ENCODE results near the gene MCF2L2. TPM values are rescaled to one million over a fixed set of nuclear protein-coding genes. Genes with fewer than 3 reads are reported as not detected.
A peak's percentile ranks its signal among the peaks of the same experiment; 100 is the strongest.

Gene MCF2L2
- total RNA-seq, 1 donor from 2014 or later = 18.1 TPM

GRCh38 chr3:183253528-183254486, 174.6 kb downstream of the MCF2L2 start:
- DNase-seq = peak; percentile 52
- Mint-ChIP-seq H3K9me3 (ENCODE audit: unreplicated experiment) (peaks cover 4% of the 10 kb centered on the region), H3K36me3 (ENCODE audit: unreplicated experiment) (peaks cover 6% of the 10 kb centered on the region), H3K27ac (ENCODE audit: unreplicated experiment) (no peak overlapping the region), H3K4me3 (ENCODE audit: unreplicated experiment) (peak overlapping the region; percentile 82), H3K4me1 (ENCODE audit: low read depth, unreplicated experiment) (peaks cover 10% of the 10 kb centered on the region), H3K27me3 (ENCODE audit: unreplicated experiment) (peaks cover 13% of the 10 kb centered on the region)
- no peak for TF ChIP-seq CTCF (IDR thresholded peaks at IDR 0.05; ENCODE audit: partially characterized antibody, unreplicated experiment)

DNA sequence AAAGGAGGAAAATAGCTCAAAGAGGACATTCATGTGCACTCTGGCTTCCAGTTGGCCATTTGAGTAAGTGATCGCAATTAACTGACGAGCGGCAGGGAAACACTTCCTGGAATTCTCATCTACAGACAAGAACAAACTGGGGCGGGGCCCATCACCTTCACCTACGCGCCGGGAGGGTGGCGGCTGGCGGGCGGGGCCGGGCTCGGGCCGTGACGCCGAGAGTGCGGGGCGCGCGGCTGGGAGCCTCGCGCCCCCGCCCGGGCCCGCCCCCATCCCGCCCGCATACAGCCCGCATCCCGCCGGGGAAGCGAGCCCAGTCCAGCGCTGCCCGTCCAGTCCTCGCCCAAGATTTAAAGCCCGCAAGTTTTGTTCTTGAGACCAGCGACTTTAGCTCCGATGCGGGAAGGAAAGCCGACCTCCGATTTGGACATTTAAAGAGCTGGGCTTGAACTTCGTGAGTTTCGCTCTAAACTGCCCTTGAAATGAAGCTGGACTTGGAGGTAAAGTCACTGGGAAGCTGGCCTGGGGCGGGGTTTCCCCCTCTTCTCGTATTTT, 175.4 kb downstream of the MCF2L2 start, which contains the start of gene B3GNT5:
TSS of gene B3GNT5 (plus strand) at position 281 of the 555 bp plus-strand sequence. CDS start 16,546 bp downstream, outside the sequence.
- Mint-ChIP-seq H3K9me3 (ENCODE audit: unreplicated experiment) (peaks cover 4% of the 10 kb centered on the region), H3K36me3 (ENCODE audit: unreplicated experiment) (peaks cover 6% of the 10 kb centered on the region), H3K4me1 (ENCODE audit: low read depth, unreplicated experiment) (peaks cover 10% of the 10 kb centered on the region), H3K4me3 (ENCODE audit: unreplicated experiment) (peak within 1 kb of the TSS; percentile 82), H3K27me3 (ENCODE audit: unreplicated experiment) (peaks cover 13% of the 10 kb centered on the region), H3K27ac (ENCODE audit: unreplicated experiment) (no peak within 1 kb of the TSS)
- TF ChIP-seq CTCF (IDR thresholded peaks at IDR 0.05; ENCODE audit: partially characterized antibody, unreplicated experiment) = no peak
- no peak for DNase-seq

DNA sequence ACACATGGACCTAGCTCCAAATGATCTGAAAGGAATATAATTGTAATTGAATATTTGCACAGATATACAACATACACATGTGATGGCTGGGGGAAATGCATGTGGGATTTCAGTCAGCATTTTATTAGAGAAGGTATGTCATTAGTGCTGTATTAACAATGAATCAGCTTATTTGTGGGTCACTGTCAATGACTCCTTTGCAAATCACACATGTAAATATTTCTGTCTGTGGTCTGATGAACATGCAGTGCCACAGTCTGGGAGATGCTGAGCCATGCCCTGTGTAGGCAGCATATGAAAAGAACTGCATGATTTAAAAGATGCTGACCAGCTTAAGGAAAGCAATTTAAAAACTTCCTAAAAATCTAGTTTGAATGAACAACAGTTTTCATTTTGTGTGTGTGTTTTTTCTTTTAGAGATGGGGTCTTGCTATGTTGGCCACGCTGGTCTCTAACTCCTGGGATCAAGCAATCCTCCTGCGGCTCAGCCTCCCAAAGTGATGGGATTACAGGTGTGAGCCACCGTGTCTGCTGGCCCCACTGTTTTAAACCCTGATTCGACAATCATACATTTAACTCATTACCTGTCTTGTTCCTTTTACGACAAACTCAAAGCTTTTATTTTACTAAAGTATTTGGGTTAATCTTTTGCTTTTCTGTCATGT, 176.2 kb downstream of the MCF2L2 start:
- H3K27ac Mint-ChIP-seq (ENCODE audit: unreplicated experiment) = no peak overlapping the region
- H3K36me3 Mint-ChIP-seq (ENCODE audit: unreplicated experiment) = peaks cover 6% of the 10 kb centered on the region
- no peak for TF ChIP-seq CTCF (IDR thresholded peaks at IDR 0.05; ENCODE audit: partially characterized antibody, unreplicated experiment)
- H3K4me3 Mint-ChIP-seq (ENCODE audit: unreplicated experiment) = peak overlapping the region; percentile 58
- H3K4me1 Mint-ChIP-seq (ENCODE audit: low read depth, unreplicated experiment) = peaks cover 10% of the 10 kb centered on the region
- H3K27me3 Mint-ChIP-seq (ENCODE audit: unreplicated experiment) = peaks cover 13% of the 10 kb centered on the region
- H3K9me3 Mint-ChIP-seq (ENCODE audit: unreplicated experiment) = peaks cover 4% of the 10 kb centered on the region
- no peak for DNase-seq

- H3K27ac Mint-ChIP-seq (ENCODE audit: unreplicated experiment) = peak overlapping the region; percentile 2
- peaks cover 10% of the 10 kb centered on the region for H3K4me1 Mint-ChIP-seq (ENCODE audit: low read depth, unreplicated experiment)
- no peaks in the 10 kb centered on the region for H3K36me3 Mint-ChIP-seq (ENCODE audit: unreplicated experiment)
- peaks cover 5% of the 10 kb centered on the region for H3K27me3 Mint-ChIP-seq (ENCODE audit: unreplicated experiment)
- peak overlapping the region; percentile 1 for H3K4me3 Mint-ChIP-seq (ENCODE audit: unreplicated experiment)
- TF ChIP-seq CTCF (IDR thresholded peaks at IDR 0.05; ENCODE audit: partially characterized antibody, unreplicated experiment) = no peak
- no peaks in the 10 kb centered on the region for H3K9me3 Mint-ChIP-seq (ENCODE audit: unreplicated experiment)
- DNase-seq = no peak
Measured at GRCh38 chr3:183249006-183249718, 179.3 kb downstream of the MCF2L2 start.
